Activated gamma-delta T cell (primary cell): ENCODE results near the gene POMGNT1.
"Not testable (repeated sequence)": the region's sequence is repeated elsewhere in the genome, so short reads cannot be mapped to it uniquely, and the experiment has no call there.

Experiments used
- DNase-seq: peaks from one replicate; lab custom pipeline; 2025; lab: John Stamatoyannopoulos, UW
- total RNA-seq, 2 donors: gene quantifications; one replicate each; lab custom pipeline; 2026; lab: John Stamatoyannopoulos, UW

The POMGNT1 gene
- total RNA-seq = 64.3 to 72.5 reads per million in 2 donors

DNA sequence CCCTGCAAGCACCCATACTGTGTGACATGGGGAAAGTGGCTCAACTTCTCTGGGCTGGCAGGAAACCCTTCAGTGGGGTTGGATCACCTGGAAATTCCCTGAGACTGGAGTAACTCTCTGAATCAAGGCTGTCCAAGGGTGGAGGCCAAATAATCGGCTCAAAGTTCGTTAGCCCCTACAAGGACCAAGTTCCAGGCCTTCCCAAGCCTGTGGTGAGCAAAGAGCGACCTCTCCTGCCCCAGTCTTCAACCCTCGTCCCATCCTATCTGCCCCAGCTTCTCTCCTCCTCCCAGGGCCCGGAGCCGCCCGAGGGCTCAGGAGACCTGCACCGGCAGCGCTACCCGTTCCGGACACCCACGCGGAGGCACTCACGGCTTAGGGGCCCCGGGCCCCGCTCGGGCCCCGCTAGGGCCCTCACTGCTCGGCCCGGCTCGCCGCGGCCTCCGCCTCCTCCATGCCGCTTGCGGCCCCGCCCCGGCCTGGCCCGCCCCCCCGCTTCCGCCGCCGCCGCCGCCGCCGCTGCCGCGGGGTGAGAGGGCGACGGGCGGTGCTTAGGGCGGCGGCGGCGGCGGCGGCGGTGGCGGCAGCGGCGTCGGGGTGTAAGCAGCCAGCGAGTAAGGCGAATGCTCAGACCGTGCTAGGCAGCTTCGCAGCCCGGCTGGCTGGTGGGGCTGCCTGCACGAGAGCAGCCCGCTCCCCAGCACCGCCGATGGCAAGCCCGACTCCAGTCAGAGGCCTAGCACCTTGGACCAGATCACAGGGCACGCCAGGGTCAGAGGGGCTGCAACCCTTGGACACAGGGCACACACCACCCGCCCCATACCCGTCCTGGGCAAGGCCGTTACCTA, at the start of gene POMGNT1:
POMGNT1 (minus strand) TSS at position 471 of the 848 bp plus-strand sequence. CDS start 613 bp downstream, outside the sequence.
- peak; percentile 61 for DNase-seq

- peak; percentile 88 for DNase-seq
These were observed 49.3 kb upstream of the POMGNT1 start, which contains the start of gene RAD54L for GRCh38 chr1:46247436-46248121. Gene RAD54L (plus strand): TSS chr1:46247763. CDS start chr1:46248406, 643 bp downstream.

GRCh38 chr1:46246548-46247435, 48.6 kb upstream of the POMGNT1 start:
- DNase-seq = peak; percentile 28

GRCh38 chr1:46246136-46246535, 47.9 kb upstream of the POMGNT1 start:
- DNase-seq = not testable (repeated sequence)

DNA sequence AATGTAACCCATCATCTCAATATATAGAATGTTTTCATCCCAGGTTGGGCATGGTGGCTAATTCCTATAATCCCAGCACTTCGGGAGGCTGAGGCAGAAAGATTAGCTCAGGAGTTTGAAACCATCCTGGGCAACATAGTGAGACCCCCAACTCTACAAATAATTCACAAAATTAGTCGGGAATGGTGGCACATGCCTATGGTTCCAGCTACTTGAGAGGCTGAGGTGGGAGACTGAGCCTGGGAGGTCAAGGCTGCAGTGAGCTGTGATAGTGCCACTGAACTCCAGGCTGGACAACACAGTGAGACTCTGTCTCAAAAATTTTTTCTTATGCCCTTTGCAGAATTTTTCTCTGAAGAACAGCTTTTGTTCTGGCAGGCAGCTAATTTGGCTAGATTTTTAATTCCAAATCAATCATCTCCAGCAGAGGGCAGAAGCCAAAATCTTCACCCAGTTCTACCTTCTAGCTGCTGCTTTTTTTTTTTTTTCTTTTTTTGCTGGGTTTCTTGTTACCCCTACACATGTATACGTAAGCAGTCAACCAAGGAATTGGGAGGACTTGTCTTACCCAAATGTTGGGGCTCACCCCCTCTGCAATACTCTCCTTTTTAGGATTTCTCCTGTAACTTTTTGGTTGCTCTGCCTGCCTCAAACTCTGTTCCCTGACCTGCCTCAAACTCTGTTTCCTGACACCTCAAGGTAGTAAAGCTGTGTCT, 46.6 kb upstream of the POMGNT1 start:
- DNase-seq = no peak

DNA sequence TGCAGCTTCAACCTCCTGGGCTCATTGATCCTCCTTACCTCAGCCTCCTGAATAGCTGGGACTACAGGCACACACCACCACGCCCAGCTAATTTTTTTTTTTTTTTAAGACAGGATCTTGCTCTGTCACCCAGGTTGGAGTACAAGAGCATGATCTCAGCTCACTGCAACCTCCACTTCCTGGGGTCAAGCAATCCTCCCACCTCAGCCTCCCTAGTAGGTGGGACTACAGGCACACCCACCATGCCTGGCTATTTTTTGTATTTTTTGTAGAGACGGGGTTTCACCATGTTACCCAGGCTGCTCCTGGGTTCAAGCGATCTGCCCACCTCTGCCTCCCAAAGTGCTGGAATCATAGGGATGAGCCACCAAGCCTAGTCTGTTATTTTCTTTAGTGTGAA, 45.6 kb upstream of the POMGNT1 start:
- not testable (repeated sequence) for DNase-seq

GRCh38 chr1:46242918-46243317, 44.7 kb upstream of the POMGNT1 start:
- DNase-seq = no peak

DNA sequence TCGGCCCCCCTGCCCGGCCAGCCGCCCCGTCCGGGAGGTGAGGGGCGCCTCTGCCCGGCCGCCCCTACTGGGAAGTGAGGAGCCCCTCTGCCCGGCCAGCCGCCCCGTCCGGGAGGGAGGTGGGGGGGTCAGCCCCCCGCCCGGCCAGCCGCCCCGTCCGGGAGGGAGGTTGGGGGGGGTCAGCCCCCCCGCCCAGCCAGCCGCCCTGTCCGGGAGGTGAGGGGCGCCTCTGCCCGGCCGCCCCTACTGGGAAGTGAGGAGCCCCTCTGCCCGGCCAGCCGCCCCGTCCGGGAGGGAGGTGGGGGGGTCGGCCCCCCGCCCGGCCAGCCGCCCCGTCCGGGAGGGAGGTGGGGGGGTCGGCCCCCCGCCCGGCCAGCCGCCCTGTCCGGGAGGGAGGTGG, 43.5 kb upstream of the POMGNT1 start:
- not testable (repeated sequence) for DNase-seq

GRCh38 chr1:46238865-46239264, 40.6 kb upstream of the POMGNT1 start:
- not testable (repeated sequence) for DNase-seq

GRCh38 chr1:46236882-46237281, 38.6 kb upstream of the POMGNT1 start:
- DNase-seq = no peak

DNA sequence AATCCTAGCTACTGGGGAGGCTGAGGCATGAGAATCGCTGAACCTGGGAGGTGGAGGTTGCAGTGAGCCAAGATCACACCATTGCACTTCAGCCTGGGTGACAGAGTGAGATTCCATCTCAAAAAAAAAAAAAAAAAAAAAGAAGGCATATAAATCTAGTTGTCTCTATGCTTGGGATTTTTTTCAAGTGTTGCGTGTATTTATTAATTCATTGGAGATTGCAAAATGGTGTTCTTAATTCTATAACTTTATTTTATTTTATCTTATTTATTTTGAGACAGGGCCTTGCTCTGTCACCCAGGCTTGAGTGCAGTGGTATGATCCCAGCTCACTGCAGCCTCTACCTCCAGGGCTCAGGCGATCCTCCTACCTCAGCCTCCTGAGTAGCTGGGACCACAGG, 33.0 kb upstream of the POMGNT1 start:
- not testable (repeated sequence) for DNase-seq

- no peak for DNase-seq
These were observed 26.7 kb upstream of the POMGNT1 start for GRCh38 chr1:46224966-46225365.

GRCh38 chr1:46223472-46223943, 25.3 kb upstream of the POMGNT1 start:
- no peak for DNase-seq

GRCh38 chr1:46223055-46223454, 24.8 kb upstream of the POMGNT1 start:
- DNase-seq = not testable (repeated sequence)

DNA sequence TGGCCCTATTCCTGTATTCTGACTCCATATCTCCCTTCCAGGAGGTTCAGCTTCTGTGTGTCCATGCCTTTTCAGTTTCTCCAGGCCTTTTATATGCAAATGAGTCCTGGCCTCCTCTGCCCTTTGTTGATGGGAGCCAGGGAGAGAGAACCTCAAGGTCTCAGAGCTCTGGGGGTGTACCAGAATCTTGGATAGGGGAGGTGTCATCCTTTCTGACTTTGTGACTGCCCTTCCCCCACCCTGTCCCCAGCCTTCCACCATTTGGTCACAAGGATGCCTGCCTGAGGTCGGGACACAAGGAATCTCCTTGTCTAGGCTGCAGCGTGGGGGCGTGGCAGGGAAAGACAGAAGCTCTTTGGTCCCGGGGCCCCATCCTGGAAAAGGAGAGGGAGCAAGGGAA, 23.5 kb upstream of the POMGNT1 start:
- DNase-seq = no peak

DNA sequence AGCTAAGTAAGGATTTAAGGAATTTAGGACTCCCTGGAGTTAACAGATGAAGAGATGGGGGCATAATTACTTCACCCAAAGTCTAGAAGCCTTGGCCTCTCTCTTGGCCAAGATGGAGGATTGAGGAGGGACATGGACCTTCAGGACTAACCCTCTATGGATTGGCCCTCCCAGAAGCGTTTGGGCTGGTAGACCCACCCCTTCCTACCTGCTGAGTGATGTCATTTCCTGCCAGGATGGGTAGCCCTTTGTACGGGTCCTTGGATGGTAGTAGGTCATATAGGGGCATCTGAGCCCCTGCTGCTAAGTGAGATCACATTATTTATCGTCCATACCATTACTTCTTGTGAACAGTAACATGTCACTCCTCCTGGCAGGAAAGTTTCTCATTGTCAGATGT, 22.6 kb upstream of the POMGNT1 start:
- no peak for DNase-seq

- DNase-seq = no peak
These were observed 21.6 kb upstream of the POMGNT1 start for GRCh38 chr1:46219551-46220520.

GRCh38 chr1:46218443-46218842, 20.2 kb upstream of the POMGNT1 start:
- DNase-seq = no peak

DNA sequence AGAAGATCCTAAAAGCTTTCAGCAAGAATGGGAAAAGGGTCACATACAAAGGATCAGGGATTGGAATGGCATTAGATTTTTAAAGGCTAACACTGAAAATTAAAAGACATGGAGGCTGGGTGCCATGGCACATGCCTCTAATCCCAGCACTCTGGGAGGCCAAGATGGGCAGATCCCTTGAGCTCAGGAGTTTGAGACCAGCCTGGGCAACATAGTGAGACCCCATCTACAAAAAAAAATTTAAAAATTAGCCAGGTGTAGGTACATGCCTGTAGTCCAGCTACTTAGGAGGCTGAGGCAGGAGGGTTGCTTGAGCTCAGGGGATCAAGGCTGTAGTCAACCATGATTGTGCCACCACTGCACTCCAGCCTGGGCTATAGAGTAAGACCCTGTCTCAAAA, 17.3 kb upstream of the POMGNT1 start:
- DNase-seq = no peak

- no peak for DNase-seq
These were observed 12.8 kb upstream of the POMGNT1 start for GRCh38 chr1:46211051-46211450.
